ENCODE results near the gene XKR7.
"Not testable (repeated sequence)": the region's sequence is repeated elsewhere in the genome, so short reads cannot be mapped to it uniquely, and the experiment has no call there.

Gene XKR7

DNA sequence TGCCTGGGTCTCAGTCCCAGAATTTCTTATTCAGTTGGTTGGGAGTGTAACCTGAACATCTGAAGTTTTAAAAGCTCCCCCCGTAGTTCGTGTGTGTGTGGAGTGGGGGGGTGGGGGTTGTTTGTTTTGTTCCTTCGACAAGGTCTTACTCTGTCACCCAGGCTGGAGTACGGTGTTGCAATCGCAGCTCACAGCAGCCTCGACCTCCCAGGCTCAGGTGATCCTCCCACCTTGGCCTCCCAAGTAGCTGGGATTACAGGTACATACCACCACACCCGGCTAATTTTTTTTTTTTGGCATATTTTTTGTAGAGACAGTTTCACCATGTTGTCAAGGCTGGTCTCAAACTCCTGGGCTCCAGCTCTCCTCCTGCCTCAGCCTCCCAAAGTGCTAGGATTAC lies 45.4 kb downstream of the XKR7 start:
- DNase-seq (ENCODE audit: low read depth) = no peak

DNA sequence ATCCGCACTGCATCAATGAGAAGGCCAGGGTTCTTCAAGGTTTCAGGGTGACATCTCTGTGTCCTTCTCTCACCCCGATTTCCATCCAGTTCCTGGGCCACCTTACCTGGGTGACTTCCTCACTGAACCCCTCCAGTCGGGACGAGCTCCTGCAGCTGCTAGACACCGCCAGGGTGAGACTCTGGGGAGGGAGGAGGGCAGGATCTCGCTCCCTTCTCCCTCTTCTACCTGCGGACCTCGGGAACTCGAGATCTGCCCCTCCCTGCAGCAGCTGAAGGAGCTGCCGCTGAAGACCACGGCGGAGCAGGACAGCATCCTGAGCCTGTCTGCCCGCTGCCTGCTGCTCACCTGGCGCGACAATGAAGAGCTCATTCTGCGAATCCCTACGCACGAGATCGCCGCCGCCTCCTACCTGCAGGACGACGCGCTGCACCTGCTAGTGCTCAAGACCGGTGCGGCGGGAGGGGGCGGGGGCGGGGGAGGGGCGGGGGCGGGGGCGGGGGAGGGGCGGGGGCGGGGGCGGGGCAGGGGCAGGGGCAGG lies 49.8 kb downstream of the XKR7 start:
- DNase-seq (ENCODE audit: low read depth) = peak; percentile 37

DNA sequence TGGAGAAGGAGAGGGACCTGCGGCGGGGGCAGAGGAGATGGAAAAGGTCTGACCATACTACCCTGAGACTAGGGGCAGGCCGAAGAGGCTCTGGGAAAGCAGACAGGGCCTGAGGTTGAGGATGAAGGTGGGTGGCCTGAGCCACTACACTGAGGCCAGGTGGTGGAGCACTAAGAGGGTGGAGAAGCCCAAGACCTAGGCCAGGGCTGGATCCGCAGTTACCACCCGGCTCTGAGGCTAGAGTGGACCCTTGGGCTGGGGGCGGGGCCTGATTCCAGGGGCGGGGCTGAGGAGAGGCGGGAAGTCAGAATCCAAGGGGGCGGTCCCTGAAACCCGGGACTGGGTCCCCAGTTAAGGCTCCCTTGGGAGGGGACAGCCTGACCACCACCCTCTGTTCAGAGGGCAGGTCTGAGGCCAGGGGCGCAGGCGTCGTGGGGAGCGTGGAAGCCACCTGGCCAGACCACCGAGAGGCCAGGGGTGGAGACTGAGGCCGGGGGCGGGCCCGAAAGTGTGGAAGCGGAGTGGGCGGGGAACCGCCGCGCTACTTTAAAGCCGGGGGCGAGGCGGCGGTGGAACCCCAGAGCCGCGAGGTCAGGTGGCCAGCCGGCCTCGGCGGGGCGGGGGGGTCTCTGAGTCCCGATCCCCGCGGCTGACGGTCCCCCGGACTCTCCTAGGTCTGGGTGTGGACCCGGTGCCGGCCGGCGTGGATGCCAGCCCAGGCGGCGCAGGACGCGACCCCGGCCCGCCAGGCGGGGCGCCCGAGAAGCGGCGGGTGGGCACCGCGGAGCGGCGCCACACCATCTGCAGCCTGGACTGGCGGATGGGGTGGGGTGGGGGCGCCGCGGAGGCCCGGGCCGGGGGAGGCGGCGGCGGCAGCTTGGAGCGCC lies 50.6 kb downstream of the XKR7 start:
- peak; percentile 27 for DNase-seq (ENCODE audit: low read depth)

DNA sequence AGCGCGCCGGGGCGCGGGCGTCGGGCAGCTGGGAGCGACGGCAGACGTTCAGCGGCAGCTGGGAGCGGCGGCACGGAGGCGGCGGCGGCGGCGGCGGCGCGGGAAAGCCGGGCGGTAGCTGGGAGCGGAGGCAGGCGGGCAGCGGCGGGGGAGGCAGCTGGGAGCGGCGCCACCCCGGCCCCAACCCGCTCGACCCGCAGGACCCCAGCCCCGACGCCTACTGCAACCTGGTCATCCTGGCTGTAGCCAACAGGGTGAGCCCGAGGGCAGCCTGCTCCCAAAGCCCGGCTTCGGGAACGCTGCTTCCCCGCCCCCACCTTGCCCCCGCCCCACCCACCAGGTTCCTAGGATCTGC lies 51.2 kb downstream of the XKR7 start:
- DNase-seq (ENCODE audit: low read depth) = no peak

DNA sequence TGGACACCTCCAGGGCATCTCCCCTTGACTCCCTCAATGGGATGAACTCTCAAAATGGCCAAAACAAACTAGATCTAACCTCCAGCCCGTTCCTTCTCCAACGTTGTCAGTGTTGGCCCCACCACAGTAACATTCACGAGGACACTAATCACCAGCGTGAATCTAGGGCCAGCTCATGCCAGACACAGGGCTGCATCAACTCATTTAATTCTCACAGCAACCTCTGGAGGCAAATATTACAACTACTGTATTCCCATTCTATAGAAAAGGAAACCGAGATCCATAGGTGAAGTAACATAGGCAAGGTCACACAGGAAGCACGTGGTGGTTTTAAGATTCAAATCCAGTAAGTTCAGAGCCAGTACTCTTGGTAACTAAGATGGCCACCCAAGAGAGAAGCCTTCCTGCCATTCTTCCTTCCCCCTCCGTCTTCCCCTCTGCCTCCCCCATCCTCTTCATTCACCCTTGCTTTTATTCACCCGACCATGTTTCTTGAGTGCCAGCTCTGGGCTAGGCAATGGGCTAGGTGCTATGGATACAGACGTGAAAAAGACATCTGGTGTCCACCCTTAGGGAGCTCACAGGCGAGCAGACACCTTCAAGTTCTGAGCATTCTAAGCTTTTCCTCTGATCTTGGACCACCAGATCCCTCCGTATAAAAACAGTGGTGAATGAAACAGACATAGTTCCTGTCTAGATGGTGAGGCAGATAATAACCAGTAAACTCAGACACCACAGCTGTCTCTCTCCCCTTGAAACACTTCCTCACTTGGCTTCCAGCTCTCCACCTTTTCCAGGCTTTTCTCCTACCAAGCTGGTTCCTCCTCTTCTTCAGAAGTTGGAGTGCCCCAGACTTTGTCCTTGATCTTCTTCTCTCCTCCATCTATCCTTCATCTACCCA lies 51.9 kb downstream of the XKR7 start:
- no peak for DNase-seq (ENCODE audit: low read depth)

DNA sequence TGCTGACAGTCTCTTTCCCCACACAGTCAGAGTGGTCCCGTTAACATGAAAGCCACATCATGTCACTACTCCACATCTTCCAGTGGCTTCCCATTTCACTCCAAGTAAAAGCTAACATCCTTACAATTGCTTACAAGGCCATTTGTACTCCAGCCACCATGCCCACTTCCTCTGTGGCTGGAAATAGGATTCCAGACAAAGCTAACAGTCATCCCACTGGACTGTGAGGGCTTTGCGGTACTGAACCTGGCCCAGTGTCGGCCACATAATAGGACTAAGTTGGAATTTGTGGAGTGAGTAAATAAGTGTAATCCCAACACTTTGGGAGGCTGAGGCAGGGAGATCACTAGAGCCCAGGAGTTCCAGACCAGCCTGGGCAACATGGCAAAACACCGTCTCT lies 53.1 kb downstream of the XKR7 start:
- DNase-seq (ENCODE audit: low read depth) = no peak

DNA sequence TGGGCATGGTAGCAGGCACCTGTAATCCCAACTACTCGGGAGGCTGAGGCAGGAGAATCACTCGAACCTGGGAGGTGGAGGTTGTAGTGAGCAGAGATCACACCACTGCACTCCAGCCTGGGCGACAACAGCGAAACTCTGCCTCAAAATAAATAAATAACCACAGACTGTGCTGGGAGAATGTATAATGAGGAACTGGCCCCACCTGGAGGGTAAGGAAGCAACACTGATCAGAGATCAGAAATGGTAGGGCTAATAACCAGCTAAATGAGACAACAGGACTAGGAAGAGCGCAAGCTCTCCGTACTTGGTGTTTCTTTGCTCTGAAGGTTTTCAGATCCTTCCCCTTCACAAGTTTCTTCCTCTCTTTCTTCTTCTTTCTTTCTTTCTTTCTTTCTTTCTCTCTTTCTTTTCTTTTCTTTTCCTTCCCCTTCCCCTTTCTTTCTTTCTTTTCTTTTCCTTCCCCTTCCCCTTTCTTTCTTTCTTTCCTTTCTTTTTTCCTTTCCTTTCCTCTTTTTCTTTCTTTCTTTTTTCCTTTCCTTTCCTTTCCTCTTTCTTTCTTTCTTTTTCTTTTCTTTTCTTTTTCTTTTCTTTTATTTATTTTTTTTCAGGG lies 56.8 kb downstream of the XKR7 start:
- no peak for DNase-seq (ENCODE audit: low read depth)

DNA sequence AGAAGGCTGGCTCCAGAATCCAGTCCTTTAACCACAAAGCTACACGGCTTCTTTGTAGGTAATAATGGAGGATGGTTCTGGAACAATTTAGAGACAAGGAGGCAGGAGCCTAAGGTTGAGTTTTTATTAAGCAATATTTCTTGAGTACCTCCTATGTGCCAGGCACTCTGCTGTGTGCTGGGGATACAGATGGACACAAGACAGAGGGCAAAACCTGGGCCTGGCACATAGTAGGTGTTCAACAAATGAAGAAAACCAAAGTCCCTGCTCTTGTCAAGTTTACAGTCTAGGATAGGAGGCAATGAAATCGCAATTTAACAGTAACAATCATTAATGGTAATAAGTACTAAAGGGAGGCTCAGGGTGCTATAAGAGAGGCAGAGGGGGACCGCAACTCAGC lies 59.7 kb downstream of the XKR7 start:
- DNase-seq (ENCODE audit: low read depth) = no peak

DNA sequence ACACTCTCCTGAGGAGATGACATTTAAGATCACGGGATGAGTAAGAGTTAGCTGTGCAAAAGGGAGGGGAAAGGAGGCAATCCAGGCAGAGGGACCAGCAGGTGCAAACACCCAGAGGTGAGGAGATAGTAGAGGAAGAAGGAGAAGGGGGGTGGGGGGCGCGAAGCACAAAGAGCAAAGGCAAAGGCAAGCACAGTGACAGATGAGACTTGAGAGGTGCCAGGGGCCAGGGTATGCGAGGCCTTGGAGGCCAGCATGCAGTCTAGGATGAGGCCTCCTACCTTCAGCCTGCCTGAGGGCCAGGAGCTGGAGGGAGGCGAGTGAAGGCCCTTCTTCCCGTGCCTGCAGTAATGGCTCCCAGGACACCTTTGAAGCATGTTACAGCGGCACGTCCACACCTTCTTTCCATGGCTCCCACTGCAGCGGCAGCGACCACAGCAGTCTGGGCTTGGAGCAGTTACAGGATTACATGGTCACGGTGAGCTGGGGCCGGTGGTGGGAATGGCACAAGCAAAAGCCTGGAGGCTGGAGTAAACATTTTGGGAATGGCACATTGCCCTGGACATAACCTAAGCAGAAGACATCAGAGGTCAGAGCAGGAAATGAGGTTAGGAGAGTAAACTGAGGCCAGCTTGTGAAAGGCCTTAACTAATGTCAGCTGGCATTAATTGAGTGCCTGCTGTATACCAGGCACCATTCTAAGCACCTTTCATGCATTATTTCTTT lies 60.9 kb downstream of the XKR7 start:
- no peak for DNase-seq (ENCODE audit: low read depth)

DNA sequence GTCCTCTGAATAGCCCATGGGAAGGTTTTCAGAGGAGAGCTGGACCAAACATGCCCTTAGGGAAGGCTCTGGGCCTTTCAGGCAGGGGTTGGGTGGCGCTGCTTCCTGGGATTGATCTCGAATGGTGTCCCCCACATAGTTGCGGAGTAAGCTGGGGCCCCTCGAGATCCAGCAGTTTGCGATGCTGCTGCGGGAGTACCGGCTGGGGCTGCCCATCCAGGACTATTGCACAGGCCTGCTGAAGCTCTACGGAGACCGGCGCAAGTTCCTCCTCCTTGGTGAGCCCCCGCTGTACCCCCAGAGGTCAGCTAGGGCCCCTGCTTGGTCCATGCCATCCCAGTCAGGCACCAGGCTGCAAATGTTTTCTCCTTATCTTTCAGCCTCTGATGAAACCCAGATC lies 61.6 kb downstream of the XKR7 start:
- DNase-seq (ENCODE audit: low read depth) = no peak

DNA sequence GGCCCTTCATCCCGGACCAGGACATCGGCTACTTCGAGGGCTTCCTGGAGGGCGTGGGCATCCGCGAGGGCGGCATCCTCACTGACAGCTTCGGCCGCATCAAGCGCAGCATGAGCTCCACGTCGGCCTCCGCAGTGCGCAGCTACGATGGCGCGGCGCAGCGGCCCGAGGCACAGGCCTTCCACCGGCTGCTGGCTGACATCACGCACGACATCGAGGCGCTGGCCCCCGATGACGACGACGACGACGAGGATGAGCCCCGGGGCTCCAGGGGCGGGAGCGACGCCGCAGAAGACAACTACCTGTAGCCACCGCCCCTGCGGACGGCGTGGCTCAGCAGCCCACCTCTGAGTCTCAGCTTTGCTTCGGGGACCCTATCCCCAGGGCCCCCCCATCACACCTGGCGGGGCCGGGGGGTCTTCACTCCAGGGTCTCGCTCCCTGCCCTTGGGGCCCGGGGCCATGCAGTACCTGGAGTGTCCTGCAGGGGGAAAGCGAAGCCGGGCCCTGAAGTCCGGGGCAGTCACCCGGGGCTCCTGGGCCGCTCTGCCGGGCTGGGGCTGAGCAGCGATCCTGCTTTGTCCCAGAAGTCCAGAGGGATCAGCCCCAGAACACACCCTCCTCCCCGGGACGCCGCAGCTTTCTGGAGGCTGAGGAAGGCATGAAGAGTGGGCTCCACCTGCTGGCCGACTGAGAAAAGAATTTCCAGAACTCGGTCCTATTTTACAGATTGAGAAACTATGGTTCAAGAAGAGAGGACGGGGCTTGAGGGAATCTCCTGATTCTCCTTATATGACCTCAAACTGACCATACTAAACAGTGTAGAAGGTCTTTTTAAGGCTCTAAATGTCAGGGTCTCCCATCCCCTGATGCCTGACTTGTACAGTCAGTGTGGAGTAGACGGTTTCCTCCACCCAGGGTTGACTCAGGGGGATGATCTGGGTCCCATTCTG lies 63.3 kb downstream of the XKR7 start:
- peak; percentile 35 for DNase-seq (ENCODE audit: low read depth)

DNA sequence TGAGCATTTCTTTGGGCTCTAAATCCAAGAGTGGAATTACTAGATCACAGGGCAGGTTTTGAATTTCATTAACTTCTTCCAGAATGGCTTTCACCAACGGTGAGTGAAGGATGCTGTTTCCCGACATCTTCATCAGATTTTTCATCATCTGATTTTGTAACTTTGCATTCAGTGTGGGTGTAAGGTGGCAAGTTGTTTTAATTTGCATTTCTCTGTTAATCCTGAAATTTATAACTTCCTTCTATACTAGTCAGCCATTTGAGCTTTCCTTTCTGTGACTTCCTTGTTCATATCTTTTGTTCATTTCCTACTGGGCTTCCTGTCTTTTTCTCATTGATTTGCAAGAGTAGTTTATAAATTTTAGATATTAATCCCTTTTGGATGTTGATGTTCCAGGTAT lies 65.4 kb downstream of the XKR7 start:
- no peak for DNase-seq (ENCODE audit: low read depth)

DNA sequence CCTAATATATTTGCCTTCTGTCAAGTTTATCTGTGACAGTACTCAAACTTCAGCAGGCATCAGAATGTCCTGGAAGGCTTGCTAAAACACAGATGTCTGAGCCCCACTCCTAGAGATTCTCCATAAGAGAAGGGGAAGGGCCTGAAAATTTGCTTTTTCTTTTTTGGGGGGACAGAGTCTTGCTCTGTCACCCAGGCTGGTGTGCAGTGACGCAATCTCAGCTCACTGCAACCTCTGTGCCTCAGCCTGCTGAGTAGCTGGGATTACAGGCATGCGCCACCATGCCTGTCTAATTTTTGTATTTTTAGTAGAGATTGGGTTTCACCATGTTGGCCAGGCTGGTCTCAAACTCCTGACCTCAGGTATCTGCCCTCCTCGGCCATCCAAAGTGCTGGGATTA lies 65.8 kb downstream of the XKR7 start:
- DNase-seq (ENCODE audit: low read depth) = not testable (repeated sequence)

DNA sequence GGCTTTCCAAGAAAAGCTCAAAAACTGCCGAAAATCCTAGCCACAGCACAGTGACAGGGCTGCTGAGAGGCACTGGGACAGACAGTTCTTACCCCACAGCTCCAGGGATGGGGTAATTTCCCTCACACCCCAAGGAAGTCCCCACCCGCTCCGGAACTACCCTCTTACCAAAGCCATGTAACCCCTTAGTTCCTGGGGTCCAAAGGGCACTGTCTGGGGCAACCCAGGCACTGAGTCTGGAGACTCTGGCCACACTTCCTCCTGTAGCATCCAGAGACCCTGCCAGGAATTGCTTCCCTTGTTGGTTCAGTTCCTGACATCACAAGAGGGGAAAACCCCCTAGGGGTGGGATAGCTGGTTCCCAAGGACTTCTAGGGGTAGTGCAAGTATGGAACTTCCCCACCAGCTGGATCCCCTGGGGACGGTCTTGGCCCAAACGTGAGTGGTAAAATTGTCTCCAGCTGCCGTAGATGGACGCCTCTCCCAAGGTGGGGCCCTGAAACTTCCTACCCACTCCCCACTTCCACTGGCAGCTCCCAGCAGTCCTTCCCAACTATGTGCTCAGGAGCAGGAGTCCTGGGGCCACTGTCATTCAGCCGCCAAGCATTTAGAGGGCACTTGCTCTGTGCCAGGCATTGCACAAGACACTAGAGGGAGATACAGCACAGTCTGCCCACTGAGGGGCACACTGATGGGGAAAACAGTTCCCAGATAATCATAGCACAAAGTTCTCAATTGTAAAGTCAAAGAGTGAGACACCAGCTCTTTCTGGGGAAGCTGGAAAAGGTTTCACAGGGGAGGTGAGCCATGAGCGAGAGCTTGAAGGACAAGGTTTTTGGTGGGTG lies 66.9 kb downstream of the XKR7 start:
- DNase-seq (ENCODE audit: low read depth) = no peak

DNA sequence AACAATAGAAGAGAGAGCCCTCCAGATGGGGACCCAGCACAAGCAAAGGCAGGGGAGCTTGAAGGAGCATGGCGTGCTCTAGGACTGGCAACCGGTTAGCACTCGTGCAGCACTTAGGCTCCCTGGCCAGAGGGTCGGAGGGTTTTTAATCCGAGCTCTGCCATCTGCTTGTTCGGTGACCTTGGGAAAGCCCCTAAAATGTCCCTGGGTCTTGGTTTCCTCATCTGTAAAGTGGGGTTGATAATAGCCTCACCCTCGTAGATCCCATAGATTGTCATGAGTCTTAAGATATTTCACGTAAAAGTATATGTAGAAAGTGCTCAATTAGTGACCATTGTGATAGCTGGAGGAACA lies 67.5 kb downstream of the XKR7 start:
- no peak for DNase-seq (ENCODE audit: low read depth)

DNA sequence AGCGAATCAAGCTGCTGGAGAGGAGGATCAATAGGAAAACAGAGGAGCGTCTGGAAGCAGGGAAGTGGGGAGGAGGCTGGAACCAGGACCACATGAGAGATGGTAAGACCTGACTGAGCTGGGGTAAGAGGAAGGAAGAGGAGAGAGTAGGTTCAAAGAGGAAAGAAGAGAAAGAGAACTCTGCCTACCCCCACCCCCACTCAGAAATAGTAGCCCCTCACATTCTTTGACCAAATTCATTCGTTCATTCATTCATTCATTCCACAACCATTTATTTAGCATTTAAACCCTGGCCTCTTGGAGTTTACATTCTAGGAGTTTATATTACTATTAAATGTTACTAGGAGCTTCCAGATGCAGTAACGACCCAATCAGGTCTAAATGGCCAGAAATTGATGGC lies 68.3 kb downstream of the XKR7 start:
- DNase-seq (ENCODE audit: low read depth) = no peak

DNA sequence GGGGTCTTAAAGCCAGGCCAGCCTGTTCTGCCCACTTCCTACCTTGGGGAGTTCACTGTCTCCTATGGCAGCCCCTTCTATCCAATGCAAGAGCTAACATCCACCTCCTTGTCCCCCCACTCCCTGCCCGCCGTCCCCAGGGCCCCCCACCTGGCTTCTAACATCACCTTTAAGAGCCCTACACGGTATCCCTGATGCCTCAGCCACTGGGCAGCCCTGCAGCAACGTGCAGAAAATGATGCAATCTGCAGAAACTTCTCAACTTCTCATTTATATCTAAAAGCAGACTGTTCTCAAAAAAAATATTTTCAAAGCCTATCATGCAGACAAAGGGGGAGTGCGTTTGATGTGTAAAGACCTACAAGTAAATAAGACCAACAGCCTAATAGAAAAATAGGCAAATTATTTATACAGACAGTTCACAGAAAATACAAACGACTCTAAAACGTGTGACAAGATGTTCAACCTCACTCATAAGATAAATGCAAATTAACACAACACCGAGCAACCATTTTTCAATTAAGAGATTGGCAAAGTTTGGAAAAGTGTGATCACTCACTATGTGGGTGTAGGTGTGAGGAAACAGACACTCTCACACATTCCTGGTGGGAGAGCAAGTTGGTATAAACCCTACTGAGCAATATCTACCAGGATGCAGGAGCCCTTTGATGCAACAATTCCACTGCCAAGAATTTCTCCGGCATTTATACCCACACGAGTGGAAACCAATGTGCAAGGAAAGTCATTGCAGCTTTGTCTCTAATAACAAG lies 69.0 kb downstream of the XKR7 start:
- no peak for DNase-seq (ENCODE audit: low read depth)

DNA sequence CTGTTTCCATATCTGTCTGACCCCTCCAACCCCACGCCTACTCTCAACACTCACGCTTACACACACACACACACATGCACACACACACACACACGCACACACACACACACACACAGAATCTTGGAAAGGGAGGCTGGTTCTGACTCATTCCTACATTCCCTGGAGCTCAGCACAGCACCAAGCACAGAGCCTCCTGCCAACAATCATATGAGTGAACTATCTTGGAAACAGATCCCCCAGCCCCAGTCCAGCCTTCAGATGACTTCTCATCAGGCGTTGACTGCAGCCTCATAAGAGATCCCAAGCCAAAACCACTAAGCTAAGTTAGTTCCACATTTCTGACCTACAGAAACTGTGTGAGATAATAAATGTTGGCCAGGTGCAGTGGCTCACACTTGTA lies 70.0 kb downstream of the XKR7 start:
- no peak for DNase-seq (ENCODE audit: low read depth)
